Activated CD4-positive, alpha-beta memory T cell treated with anti-CD3 and anti-CD28 coated beads, Interleukin-2, amount 10 ng/mL, durations not matched to agents 7 days and 5 days (primary cell): ENCODE results near the gene ZNF740. TPM values are rescaled to one million over a fixed set of nuclear protein-coding genes. Genes with fewer than 3 reads are reported as not detected.

Source experiments
- CTCF ChIA-PET: fragments of 350-600 bp; sonication (Branson Sonifier 250); formaldehyde crosslinking; loops from one replicate; lab custom pipeline; 2021; ENCODE audit warnings: antibody characterized with exemption, inconsistent platforms; lab: Charles Lee
- POLR2A ChIA-PET: fragments of 350-600 bp; sonication (Branson Sonifier 250); formaldehyde crosslinking; loops from one replicate; lab custom pipeline; 2021; ENCODE audit warnings: antibody characterized with exemption; lab: Charles Lee
- DNase-seq: peaks from one replicate; pipeline ENCODE4 v3.0.0-alpha.2; 2020
- H3K27ac Mint-ChIP-seq: one replicate; pipeline ENCODE4 v1.8.0; 2021; ENCODE audit warnings: mild to moderate bottlenecking, mixed read lengths
- H3K27me3 Mint-ChIP-seq: one replicate; pipeline ENCODE4 v1.8.0; 2021; ENCODE audit warnings: mixed read lengths
- H3K36me3 Mint-ChIP-seq: one replicate; pipeline ENCODE4 v1.8.0; 2021; ENCODE audit warnings: low read depth, mixed read lengths
- H3K4me1 Mint-ChIP-seq: one replicate; pipeline ENCODE4 v1.8.0; 2021; ENCODE audit warnings: mixed read lengths
- H3K4me3 Mint-ChIP-seq: one replicate; pipeline ENCODE4 v1.8.0; 2021; ENCODE audit warnings: mild to moderate bottlenecking, mixed read lengths
- H3K9me3 Mint-ChIP-seq: one replicate; pipeline ENCODE4 v1.8.0; 2021; ENCODE audit warnings: mixed read lengths
- total RNA-seq, 2 experiments: library from RNA; stranded (reverse); gene quantifications; one replicate each; pipeline ENCODE4 v1.2.3, GENCODE V29; 2021

ZNF740 gene
- total RNA-seq, 2 experiments from 2014 or later = 33.7 to 45.5 TPM

GRCh38 chr12:53190108-53190729, 9.7 kb downstream of the ZNF740 start:
- ChIA-PET POLR2A (interaction anchor here (3.0 to 15.2 kb wide), 3 partner anchors 9 to 30 kb away, joined by 19 to 263 read pairs (median 27); partner anchors contain the start of genes CSAD, ITGB7 and ZNF740), CTCF (interaction anchor here (0.6 to 1.4 kb wide), 6 partner anchors 8 to 136 kb away, joined by 3 to 9 read pairs (median 4); no protein-coding TSS in a partner anchor)
- no peak overlapping the region for H3K4me3 Mint-ChIP-seq
- H3K27ac Mint-ChIP-seq = peak overlapping the region; percentile 50
- H3K9me3 Mint-ChIP-seq = no peaks in the 10 kb centered on the region
- peaks cover 21% of the 10 kb centered on the region for H3K4me1 Mint-ChIP-seq
- DNase-seq = peak; percentile 43
- H3K36me3 Mint-ChIP-seq = peaks cover 95% of the 10 kb centered on the region
- no peaks in the 10 kb centered on the region for H3K27me3 Mint-ChIP-seq

- Mint-ChIP-seq H3K9me3 (no peaks in the 10 kb centered on the region), H3K36me3 (peaks cover 95% of the 10 kb centered on the region)
- POLR2A ChIA-PET = interaction anchor here (1.0 to 15.2 kb wide), 4 partner anchors 9 to 78 kb away, joined by 3 to 263 read pairs (median 24); partner anchors contain the start of gene ITGB7
Measured at GRCh38 chr12:53191096-53191884, 10.8 kb downstream of the ZNF740 start.

GRCh38 chr12:53191885-53192530, 11.5 kb downstream of the ZNF740 start:
- Mint-ChIP-seq H3K36me3 (peaks cover 95% of the 10 kb centered on the region), H3K4me1 (peaks cover 33% of the 10 kb centered on the region), H3K9me3 (no peaks in the 10 kb centered on the region), H3K4me3 (no peak overlapping the region), H3K27ac (peak overlapping the region; percentile 23), H3K27me3 (no peaks in the 10 kb centered on the region)
- no peak for DNase-seq
- POLR2A ChIA-PET = interaction anchor here (0.9 to 15.2 kb wide), 7 partner anchors 10 to 129 kb away, joined by 3 to 263 read pairs (median 12); partner anchors contain the start of genes AAAS, CSAD, ITGB7 and ZNF740
- CTCF ChIA-PET = no interaction called here

More at GRCh38 chr12:53191096-53191884, 10.8 kb downstream of the ZNF740 start:
- CTCF ChIA-PET = interaction anchor here (1.1 to 1.4 kb wide), 3 partner anchors 10 to 125 kb away, joined by 4 to 9 read pairs (median 5); no protein-coding TSS in a partner anchor
- DNase-seq = no peak
- Mint-ChIP-seq H3K27ac (no peak overlapping the region), H3K4me1 (peaks cover 26% of the 10 kb centered on the region), H3K27me3 (no peaks in the 10 kb centered on the region), H3K4me3 (no peak overlapping the region)

GRCh38 chr12:53192531-53193021, 12.1 kb downstream of the ZNF740 start:
- Mint-ChIP-seq H3K4me3 (no peak overlapping the region), H3K4me1 (peaks cover 36% of the 10 kb centered on the region), H3K36me3 (peaks cover 93% of the 10 kb centered on the region), H3K27me3 (no peaks in the 10 kb centered on the region), H3K27ac (peak overlapping the region; percentile 31), H3K9me3 (no peaks in the 10 kb centered on the region)
- DNase-seq = no peak
- ChIA-PET CTCF (no interaction called here), POLR2A (interaction anchor here (0.9 to 15.2 kb wide), 8 partner anchors 8 to 128 kb away, joined by 3 to 263 read pairs (median 9); partner anchors contain the start of genes AAAS, CSAD, ITGB7 and ZNF740)

- H3K36me3 Mint-ChIP-seq = peaks cover 92% of the 10 kb centered on the region
- POLR2A ChIA-PET = interaction anchor here (1.0 to 15.2 kb wide), 6 partner anchors 8 to 128 kb away, joined by 3 to 263 read pairs (median 16); partner anchors contain the start of genes AAAS, CSAD, ITGB7 and ZNF740
- no peaks in the 10 kb centered on the region for H3K9me3 Mint-ChIP-seq
- no peaks in the 10 kb centered on the region for H3K27me3 Mint-ChIP-seq
- no peak overlapping the region for H3K4me3 Mint-ChIP-seq
- H3K27ac Mint-ChIP-seq = no peak overlapping the region
- H3K4me1 Mint-ChIP-seq = peaks cover 40% of the 10 kb centered on the region
- no peak for DNase-seq
- CTCF ChIA-PET = no interaction called here
Measured at GRCh38 chr12:53193040-53193439, 12.5 kb downstream of the ZNF740 start.

- H3K27ac Mint-ChIP-seq = peak overlapping the region; percentile 23
- H3K9me3 Mint-ChIP-seq = no peaks in the 10 kb centered on the region
- DNase-seq = no peak
- no peak overlapping the region for H3K4me3 Mint-ChIP-seq
- H3K4me1 Mint-ChIP-seq = peaks cover 48% of the 10 kb centered on the region
- ChIA-PET POLR2A (interaction anchor here (1.4 to 2.3 kb wide), 7 partner anchors 9 to 127 kb away, joined by 5 to 16 read pairs (median 7); partner anchors contain the start of genes AAAS, CSAD, ESPL1 and ITGB7), CTCF (interaction anchor here (1.2 kb wide), 1 partner anchor 74 kb away, joined by 3 read pairs; the partner anchor contains the start of gene ESPL1)
- no peaks in the 10 kb centered on the region for H3K27me3 Mint-ChIP-seq
- H3K36me3 Mint-ChIP-seq = peaks cover 90% of the 10 kb centered on the region
Measured at GRCh38 chr12:53193985-53194716, 13.6 kb downstream of the ZNF740 start.

GRCh38 chr12:53194973-53195372, 14.5 kb downstream of the ZNF740 start:
- Mint-ChIP-seq H3K27me3 (no peaks in the 10 kb centered on the region), H3K9me3 (no peaks in the 10 kb centered on the region), H3K4me3 (no peak overlapping the region), H3K36me3 (peaks cover 89% of the 10 kb centered on the region), H3K27ac (peak overlapping the region; percentile 44), H3K4me1 (peaks cover 53% of the 10 kb centered on the region)
- DNase-seq = no peak
- ChIA-PET POLR2A (interaction anchor here (0.6 to 2.1 kb wide), 10 partner anchors 9 to 73 kb away, joined by 3 to 16 read pairs (median 5); partner anchors contain the start of genes CSAD, ESPL1, ITGB7 and ZNF740), CTCF (interaction anchor here (0.8 to 1.8 kb wide), 3 partner anchors 15 to 73 kb away, joined by 3 to 5 read pairs (median 3); partner anchors contain the start of genes CSAD, ESPL1 and ZNF740)

GRCh38 chr12:53195516-53196420, 15.2 kb downstream of the ZNF740 start:
- peaks cover 92% of the 10 kb centered on the region for H3K36me3 Mint-ChIP-seq
- peak overlapping the region; percentile 44 for H3K27ac Mint-ChIP-seq
- H3K9me3 Mint-ChIP-seq = no peaks in the 10 kb centered on the region
- no peak overlapping the region for H3K4me3 Mint-ChIP-seq
- H3K27me3 Mint-ChIP-seq = no peaks in the 10 kb centered on the region
- ChIA-PET CTCF (interaction anchor here (0.8 to 5.1 kb wide), 4 partner anchors 9 to 72 kb away, joined by 3 to 20 read pairs (median 4); partner anchors contain the start of genes CSAD, ESPL1 and ZNF740), POLR2A (interaction anchor here (0.9 to 2.1 kb wide), 11 partner anchors 8 to 72 kb away, joined by 3 to 16 read pairs (median 5); partner anchors contain the start of genes CSAD, ESPL1, ITGB7 and ZNF740)
- H3K4me1 Mint-ChIP-seq = peaks cover 57% of the 10 kb centered on the region
- DNase-seq = no peak

- Mint-ChIP-seq H3K36me3 (peaks cover 90% of the 10 kb centered on the region), H3K4me1 (peaks cover 60% of the 10 kb centered on the region), H3K27ac (no peak overlapping the region), H3K4me3 (no peak overlapping the region), H3K9me3 (no peaks in the 10 kb centered on the region), H3K27me3 (no peaks in the 10 kb centered on the region)
- POLR2A ChIA-PET = interaction anchor here (0.9 to 14.6 kb wide), 4 partner anchors 10 to 36 kb away, joined by 3 to 263 read pairs (median 10); partner anchors contain the start of genes CSAD and ZNF740
- CTCF ChIA-PET = interaction anchor here (1.8 to 5.1 kb wide), 3 partner anchors 10 to 36 kb away, joined by 5 to 20 read pairs (median 18); no protein-coding TSS in a partner anchor
- DNase-seq = no peak
Measured at GRCh38 chr12:53196486-53196885, 16.0 kb downstream of the ZNF740 start.

- Mint-ChIP-seq H3K4me1 (peaks cover 65% of the 10 kb centered on the region), H3K27me3 (no peaks in the 10 kb centered on the region), H3K4me3 (no peak overlapping the region), H3K9me3 (no peaks in the 10 kb centered on the region), H3K27ac (peak overlapping the region; percentile 58), H3K36me3 (peaks cover 84% of the 10 kb centered on the region)
- ChIA-PET POLR2A (interaction anchor here (1.1 to 14.6 kb wide), 9 partner anchors 11 to 148 kb away, joined by 3 to 263 read pairs (median 7); partner anchors contain the start of genes CSAD, ESPL1, ITGB7 and ZNF740), CTCF (interaction anchor here (0.8 to 8.9 kb wide), 13 partner anchors 10 to 132 kb away, joined by 3 to 74 read pairs (median 5); partner anchors contain the start of genes AAAS and ESPL1)
- no peak for DNase-seq
Measured at GRCh38 chr12:53197011-53197640, 16.6 kb downstream of the ZNF740 start.
